Stimulated activated CD8-positive, alpha-beta memory T cell treated with anti-CD3 and anti-CD28 coated beads, Interleukin-2, amount 100 ng/mL, for 1 hour (primary cell): Measurements from ENCODE around the gene GRIK4.
"Not testable (repeated sequence)": the region's sequence is repeated elsewhere in the genome, so short reads cannot be mapped to it uniquely, and the experiment has no call there.

ENCODE experiments used
- DNase-seq, 2 donors: peaks; one replicate each; pipeline ENCODE4 v3.0.0-alpha.2; 2020; ENCODE audit warnings: low read depth in 2 of 2

GRIK4 gene

GRCh38 chr11:120511116-120511819 lies at the start of gene GRIK4:
Gene GRIK4 (plus strand): TSS chr11:120511748. CDS start chr11:120660319, 148,571 bp downstream.
- DNase-seq = peak; percentile 29 to 45

- no peak for DNase-seq
These were observed 48.7 kb upstream of the GRIK4 start for GRCh38 chr11:120462825-120463224.

GRCh38 chr11:120465921-120466534 lies 45.5 kb upstream of the GRIK4 start:
- DNase-seq = no peak

- DNase-seq = no peak
These were observed 43.9 kb upstream of the GRIK4 start for GRCh38 chr11:120467627-120468026.

GRCh38 chr11:120471131-120471530 lies 40.4 kb upstream of the GRIK4 start:
- DNase-seq = no peak

- DNase-seq = no peak
These were observed 39.6 kb upstream of the GRIK4 start for GRCh38 chr11:120471994-120472393.

GRCh38 chr11:120473503-120473902 lies 38.0 kb upstream of the GRIK4 start:
- no peak for DNase-seq

GRCh38 chr11:120482149-120482548 lies 29.4 kb upstream of the GRIK4 start:
- no peak for DNase-seq

- DNase-seq = no peak
These were observed 26.8 kb upstream of the GRIK4 start for GRCh38 chr11:120484722-120485121.

GRCh38 chr11:120486138-120486537 lies 25.4 kb upstream of the GRIK4 start:
- no peak for DNase-seq

- no peak for DNase-seq
These were observed 21.7 kb upstream of the GRIK4 start for GRCh38 chr11:120489799-120490198.

- DNase-seq = no peak
These were observed 19.1 kb upstream of the GRIK4 start for GRCh38 chr11:120492486-120492885.

- DNase-seq = no peak
These were observed 17.0 kb upstream of the GRIK4 start for GRCh38 chr11:120494595-120494994.

- no peak for DNase-seq
These were observed 12.5 kb upstream of the GRIK4 start for GRCh38 chr11:120499088-120499487.

- DNase-seq = no peak
These were observed 11.7 kb upstream of the GRIK4 start for GRCh38 chr11:120499859-120500258.

- no peak for DNase-seq
These were observed 11.0 kb upstream of the GRIK4 start for GRCh38 chr11:120500414-120501071.

GRCh38 chr11:120501440-120501839 lies 10.1 kb upstream of the GRIK4 start:
- DNase-seq = no peak

- DNase-seq = no peak
These were observed 9.4 kb upstream of the GRIK4 start for GRCh38 chr11:120501976-120502755.

- DNase-seq = not testable (repeated sequence)
These were observed 8.0 kb upstream of the GRIK4 start for GRCh38 chr11:120503529-120503928.

GRCh38 chr11:120505801-120506425 lies 5.6 kb upstream of the GRIK4 start:
- no peak for DNase-seq

- no peak for DNase-seq
These were observed 2.0 kb upstream of the GRIK4 start for GRCh38 chr11:120509346-120510053.
